ENCODE results near the gene RPL28. TPM values are rescaled to one million over a fixed set of nuclear protein-coding genes. Genes with fewer than 3 reads are reported as not detected.

Gene RPL28
- total and polyA plus RNA-seq, 10 of the 15 experiments (the other 5 are each of a cell fraction or from before 2014, with no cell fraction given) = 260 to 3,542 (median 891) TPM

GRCh38 chr19:55358493-55358892, 27.2 kb upstream of the RPL28 start:
- no peak overlapping the region for H3K4me2 ChIP-seq (ENCODE audit: control insufficient read depth, insufficient read depth)
- H3K4me1 ChIP-seq (ENCODE audit: control insufficient read depth, insufficient read depth, low read length) = no peaks in the 10 kb centered on the region
- ChIA-PET SMC1A (ENCODE audit: uncharacterized antibody, unreplicated experiment) (no interaction called here), CTCF (no interaction called here), POLR2A (no interaction called here), RAD21 (ENCODE audit: unreplicated experiment) (no interaction called here)
- FAIRE-seq = no peak
- H3K9ac ChIP-seq (ENCODE audit: control insufficient read depth, insufficient read depth, low read length) = no peak overlapping the region
- in situ Hi-C loops (cut with MboI) = no loop called here
- H3K79me2 ChIP-seq (ENCODE audit: control insufficient read depth, insufficient read depth, low read length) = no peaks in the 10 kb centered on the region
- no peaks in the 10 kb centered on the region for H4K20me1 ChIP-seq (ENCODE audit: control insufficient read depth, insufficient read depth)
- ATAC-seq = no peak
- H3K27ac ChIP-seq (ENCODE audit: control insufficient read depth, insufficient read depth) = no peak overlapping the region
- no peak for DNase-seq (ENCODE audit: low read depth, low spot score)
- no peak overlapping the region for H3K4me3 ChIP-seq
- H2AFZ ChIP-seq (ENCODE audit: control insufficient read depth, low read depth, low read length) = no peak overlapping the region
- H3K9me3 ChIP-seq (replicated peaks; ENCODE audit: control insufficient read depth, insufficient read depth, low read length) = no peaks in the 10 kb centered on the region
- H3K27me3 ChIP-seq (replicated peaks in 1 of 2; ENCODE audit: control insufficient read depth in 2 of 2, insufficient read depth in 2 of 2, low read length in 1 of 2) = peaks cover 0 to 8% of the 10 kb centered on the region in 2 experiments; a peak in 3 of 4 replicates
- 71% methylated on average over 19 of the region's 19 CpGs for WGBS (ENCODE audit: insufficient coverage, insufficient replicate concordance, low lambda C conversion rate, missing lambda C conversion rate)
- TF ChIP-seq SUZ12 (IDR thresholded peaks at IDR 0.05; ENCODE audit: unreplicated experiment) (no peak), KLF5 (IDR thresholded peaks at IDR 0.05; ENCODE audit: partially characterized antibody) (no peak), MEF2B (IDR thresholded peaks at IDR 0.05; ENCODE audit: partially characterized antibody, poor library complexity, severe bottlenecking) (no peak), CEBPZ (IDR thresholded peaks at IDR 0.05; ENCODE audit: low read depth, low read length) (no peak), USF1 (IDR thresholded peaks at IDR 0.05; ENCODE audit: borderline replicate concordance, extremely low read length, insufficient read depth, low read depth, low read length) (no peak), POLR2A (IDR thresholded peaks at IDR 0.05; ENCODE audit: low read depth, low read length) (no peak), SRF (IDR thresholded peaks at IDR 0.05; ENCODE audit: low read depth in 2 of 2, low read length in 2 of 2) (no peak), ESRRA (IDR thresholded peaks at IDR 0.05; ENCODE audit: low read length) (no peak), HCFC1 (IDR thresholded peaks at IDR 0.05; ENCODE audit: low read length) (no peak), CUX1 (IDR thresholded peaks at IDR 0.05; ENCODE audit: insufficient replicate concordance, low read depth, low read length) (no peak)
- H3K36me3 ChIP-seq (ENCODE audit: control insufficient read depth in 2 of 2, insufficient read depth in 2 of 2, low read length in 1 of 2) = no peaks in the 10 kb centered on the region
- BruUV-seq (replicated peaks) = no TSS peak
- intact Hi-C loops (cut with micrococcal nuclease; ENCODE audit: unreplicated experiment) = no loop called here
